Endothelial cell (in vitro differentiated cells): ENCODE measurements around the gene PSMB5. TPM values are rescaled to one million over a fixed set of nuclear protein-coding genes. Genes with fewer than 3 reads are reported as not detected.

Experiments used
- DNase-seq: peaks from one replicate; pipeline ENCODE4 v3.0.0; 2021; ENCODE audit warnings: low spot score
- H3K27ac Mint-ChIP-seq: one replicate; pipeline ENCODE4 v1.8.0; 2021; ENCODE audit warnings: mixed read lengths, inconsistent platforms; ENCODE audit not compliant: unreplicated experiment
- H3K27me3 Mint-ChIP-seq: one replicate; pipeline ENCODE4 v1.8.0; 2021; ENCODE audit warnings: mild to moderate bottlenecking, moderate library complexity, mixed read lengths, inconsistent platforms; ENCODE audit not compliant: unreplicated experiment
- H3K36me3 Mint-ChIP-seq: one replicate; pipeline ENCODE4 v1.8.0; 2021; ENCODE audit warnings: mild to moderate bottlenecking, low read depth, mixed read lengths, inconsistent platforms; ENCODE audit not compliant: unreplicated experiment
- H3K4me1 Mint-ChIP-seq: one replicate; pipeline ENCODE4 v1.8.0; 2021; ENCODE audit warnings: mild to moderate bottlenecking, mixed read lengths, inconsistent platforms; ENCODE audit not compliant: unreplicated experiment
- H3K4me3 Mint-ChIP-seq: one replicate; pipeline ENCODE4 v1.8.0; 2021; ENCODE audit warnings: mild to moderate bottlenecking, mixed read lengths, inconsistent platforms; ENCODE audit not compliant: unreplicated experiment
- H3K9me3 Mint-ChIP-seq: one replicate; pipeline ENCODE4 v1.8.0; 2021; ENCODE audit warnings: mixed read lengths, inconsistent platforms; ENCODE audit not compliant: unreplicated experiment
- total RNA-seq: library from RNA; stranded (reverse); fragmentation: NEBNext Ultra II Directional; extraction: Animal tissue kit (Norgen Biotek cat#: 25700); gene quantifications from one replicate; pipeline ENCODE4 v1.2.1, GENCODE V29; 2021; ENCODE audit not compliant: unreplicated experiment
- TF ChIP-seq, protein P1 (sequence below): fragments of 200-600 bp; sonication (generic); IDR thresholded peaks from one replicate; pipeline ENCODE4 v1.5.0; 2021; ENCODE audit warnings: antibody characterized with exemption; ENCODE audit not compliant: unreplicated experiment

PSMB5 gene
- total RNA-seq, 1 donor from 2014 or later = 177 TPM

GRCh38 chr14:23021889-23022442 is 12.7 kb downstream of the PSMB5 start:
- Mint-ChIP-seq H3K9me3 (no peaks in the 10 kb centered on the region), H3K27ac (peak overlapping the region; percentile 27), H3K4me3 (no peak overlapping the region), H3K27me3 (peaks cover 6% of the 10 kb centered on the region), H3K4me1 (peaks cover 29% of the 10 kb centered on the region), H3K36me3 (peaks cover 21% of the 10 kb centered on the region)
- TF ChIP-seq, protein P1, sequence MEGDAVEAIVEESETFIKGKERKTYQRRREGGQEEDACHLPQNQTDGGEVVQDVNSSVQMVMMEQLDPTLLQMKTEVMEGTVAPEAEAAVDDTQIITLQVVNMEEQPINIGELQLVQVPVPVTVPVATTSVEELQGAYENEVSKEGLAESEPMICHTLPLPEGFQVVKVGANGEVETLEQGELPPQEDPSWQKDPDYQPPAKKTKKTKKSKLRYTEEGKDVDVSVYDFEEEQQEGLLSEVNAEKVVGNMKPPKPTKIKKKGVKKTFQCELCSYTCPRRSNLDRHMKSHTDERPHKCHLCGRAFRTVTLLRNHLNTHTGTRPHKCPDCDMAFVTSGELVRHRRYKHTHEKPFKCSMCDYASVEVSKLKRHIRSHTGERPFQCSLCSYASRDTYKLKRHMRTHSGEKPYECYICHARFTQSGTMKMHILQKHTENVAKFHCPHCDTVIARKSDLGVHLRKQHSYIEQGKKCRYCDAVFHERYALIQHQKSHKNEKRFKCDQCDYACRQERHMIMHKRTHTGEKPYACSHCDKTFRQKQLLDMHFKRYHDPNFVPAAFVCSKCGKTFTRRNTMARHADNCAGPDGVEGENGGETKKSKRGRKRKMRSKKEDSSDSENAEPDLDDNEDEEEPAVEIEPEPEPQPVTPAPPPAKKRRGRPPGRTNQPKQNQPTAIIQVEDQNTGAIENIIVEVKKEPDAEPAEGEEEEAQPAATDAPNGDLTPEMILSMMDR = no peak
- no peak for DNase-seq

DNA sequence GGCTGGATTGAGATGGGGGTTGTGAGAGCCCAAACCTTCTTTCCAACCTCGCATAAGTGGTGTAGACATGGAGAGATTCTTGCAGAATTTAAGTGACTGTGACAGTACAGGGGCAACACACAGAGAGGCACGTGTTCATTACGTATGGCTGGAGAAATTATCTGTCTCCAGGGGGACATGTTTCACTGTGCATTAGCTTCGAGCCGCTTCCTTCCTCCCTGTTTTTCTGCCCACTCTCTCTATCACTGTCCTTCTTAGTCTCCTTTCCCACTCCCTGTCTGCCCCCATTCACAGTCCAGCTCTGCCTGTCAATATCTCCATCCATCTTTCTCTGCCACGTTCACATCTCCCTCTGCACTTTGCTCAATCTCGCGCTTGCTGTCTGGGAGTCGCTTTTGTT is 13.3 kb downstream of the PSMB5 start:
- H3K27ac Mint-ChIP-seq = peak overlapping the region; percentile 27
- no peak for DNase-seq
- no peaks in the 10 kb centered on the region for H3K9me3 Mint-ChIP-seq
- no peak overlapping the region for H3K4me3 Mint-ChIP-seq
- peaks cover 28% of the 10 kb centered on the region for H3K4me1 Mint-ChIP-seq
- H3K36me3 Mint-ChIP-seq = peaks cover 21% of the 10 kb centered on the region
- peaks cover 6% of the 10 kb centered on the region for H3K27me3 Mint-ChIP-seq
- TF ChIP-seq, protein P1 = no peak

DNA sequence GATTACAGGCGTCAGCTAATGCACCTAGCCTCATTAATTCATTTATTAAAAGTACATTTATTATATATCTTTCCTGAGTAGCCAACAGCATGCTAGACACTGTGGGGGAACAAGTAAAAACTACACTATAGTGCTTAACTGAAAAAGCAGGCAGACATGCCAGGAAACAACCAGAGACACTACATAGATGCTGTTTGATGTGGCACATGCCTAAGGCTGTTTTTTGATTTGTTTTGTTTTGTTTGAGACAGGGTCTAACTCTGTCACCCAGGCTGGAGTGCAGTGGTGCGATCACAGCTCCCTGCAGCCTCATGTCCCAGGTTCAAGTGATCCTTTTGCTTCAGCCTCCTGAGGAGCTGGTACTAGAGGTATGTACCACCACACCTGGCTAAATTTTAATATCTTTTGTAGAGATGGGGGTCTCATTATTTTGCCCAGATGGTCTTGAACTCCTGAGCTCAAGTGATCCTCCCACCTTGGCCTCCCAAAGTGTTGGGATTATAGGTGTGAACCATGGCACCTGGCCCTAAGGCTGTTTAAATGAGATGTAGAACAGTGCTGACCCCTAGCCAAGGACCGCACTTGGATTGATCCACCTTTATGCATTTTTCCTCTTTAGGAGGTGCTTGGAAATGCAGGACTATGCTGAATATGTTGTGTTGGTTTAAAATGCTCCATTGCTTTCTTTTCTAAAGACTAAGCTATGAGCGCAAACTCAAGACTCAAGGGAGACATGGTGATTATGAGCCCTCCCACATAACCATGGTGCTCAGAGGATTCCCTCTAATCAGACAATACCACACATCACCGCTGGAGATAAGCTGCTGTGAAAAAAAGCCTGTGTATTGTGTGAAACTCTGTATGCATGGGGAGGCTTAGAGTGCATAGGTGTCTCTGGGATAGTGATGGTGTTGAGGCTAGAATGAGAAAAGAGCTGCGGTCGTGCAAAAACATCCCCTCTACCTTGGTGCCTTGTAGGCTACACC is 14.3 kb downstream of the PSMB5 start:
- Mint-ChIP-seq H3K4me1 (peaks cover 22% of the 10 kb centered on the region), H3K9me3 (no peaks in the 10 kb centered on the region), H3K27ac (peak overlapping the region; percentile 10), H3K4me3 (peak overlapping the region; percentile 28), H3K36me3 (peaks cover 11% of the 10 kb centered on the region), H3K27me3 (peaks cover 4% of the 10 kb centered on the region)
- TF ChIP-seq, protein P1 = no peak
- DNase-seq = no peak

GRCh38 chr14:23018107-23018506 is 16.6 kb downstream of the PSMB5 start:
- no peak for DNase-seq
- TF ChIP-seq, protein P1 = no peak
- H3K27me3 Mint-ChIP-seq = no peaks in the 10 kb centered on the region
- H3K4me1 Mint-ChIP-seq = peaks cover 15% of the 10 kb centered on the region
- no peak overlapping the region for H3K27ac Mint-ChIP-seq
- no peaks in the 10 kb centered on the region for H3K9me3 Mint-ChIP-seq
- H3K36me3 Mint-ChIP-seq = no peaks in the 10 kb centered on the region
- H3K4me3 Mint-ChIP-seq = no peak overlapping the region

GRCh38 chr14:23017091-23017490 is 17.6 kb downstream of the PSMB5 start:
- H3K27me3 Mint-ChIP-seq = no peaks in the 10 kb centered on the region
- no peak overlapping the region for H3K27ac Mint-ChIP-seq
- H3K36me3 Mint-ChIP-seq = no peaks in the 10 kb centered on the region
- TF ChIP-seq, protein P1 = no peak
- DNase-seq = no peak
- peaks cover 10% of the 10 kb centered on the region for H3K4me1 Mint-ChIP-seq
- H3K4me3 Mint-ChIP-seq = no peak overlapping the region
- no peaks in the 10 kb centered on the region for H3K9me3 Mint-ChIP-seq
